GM12872 (cell line): ENCODE results near the gene FAM89B.

ENCODE experiments used
- TF ChIP-seq, protein P1 (sequence below): IDR thresholded peaks from 3 replicates; pipeline ENCODE4 v1.5.1; 2011; ENCODE audit warnings: low read depth, mild to moderate bottlenecking, low read length, moderate library complexity; ENCODE audit not compliant: insufficient read depth

The FAM89B gene

DNA sequence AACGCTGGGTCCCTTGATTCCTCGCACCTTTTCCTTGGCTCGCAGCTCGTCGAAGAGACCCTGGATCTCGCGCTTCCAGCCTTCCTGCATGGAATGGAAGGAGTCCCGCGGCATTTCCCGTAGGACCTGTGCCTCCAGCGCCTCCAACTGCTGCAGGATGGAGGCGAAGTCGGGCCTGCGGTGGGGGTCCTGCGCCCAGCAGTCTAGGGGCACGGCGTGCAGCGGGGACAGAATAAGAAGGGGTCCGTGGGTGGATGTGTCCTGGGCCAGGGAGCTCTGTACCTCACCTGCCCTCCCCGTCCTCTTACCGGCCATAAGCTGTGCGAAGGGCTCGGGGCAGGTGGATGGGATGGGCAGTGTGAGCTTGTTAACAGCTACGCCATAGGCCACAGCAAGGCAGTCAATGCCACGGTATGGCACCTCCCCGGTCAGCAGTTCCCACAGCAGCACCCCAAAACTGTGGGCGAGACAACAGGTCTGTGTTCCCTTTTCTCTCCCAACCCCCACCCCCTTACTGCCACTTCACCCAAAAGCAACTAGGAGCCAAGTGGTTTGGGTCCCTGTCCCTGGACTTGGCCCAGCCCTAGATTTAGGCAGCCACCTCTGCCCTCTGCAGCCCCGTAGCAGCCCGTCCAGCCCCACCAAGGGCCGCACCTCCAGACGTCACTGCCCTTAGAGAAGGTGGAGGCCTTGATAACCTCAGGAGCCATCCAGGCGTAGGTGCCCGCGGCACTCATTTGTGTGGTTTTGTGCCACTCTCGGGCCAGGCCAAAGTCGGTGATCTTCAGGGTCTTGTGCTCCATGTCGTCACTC, 35.5 kb downstream of the FAM89B start:
- TF ChIP-seq, protein P1, sequence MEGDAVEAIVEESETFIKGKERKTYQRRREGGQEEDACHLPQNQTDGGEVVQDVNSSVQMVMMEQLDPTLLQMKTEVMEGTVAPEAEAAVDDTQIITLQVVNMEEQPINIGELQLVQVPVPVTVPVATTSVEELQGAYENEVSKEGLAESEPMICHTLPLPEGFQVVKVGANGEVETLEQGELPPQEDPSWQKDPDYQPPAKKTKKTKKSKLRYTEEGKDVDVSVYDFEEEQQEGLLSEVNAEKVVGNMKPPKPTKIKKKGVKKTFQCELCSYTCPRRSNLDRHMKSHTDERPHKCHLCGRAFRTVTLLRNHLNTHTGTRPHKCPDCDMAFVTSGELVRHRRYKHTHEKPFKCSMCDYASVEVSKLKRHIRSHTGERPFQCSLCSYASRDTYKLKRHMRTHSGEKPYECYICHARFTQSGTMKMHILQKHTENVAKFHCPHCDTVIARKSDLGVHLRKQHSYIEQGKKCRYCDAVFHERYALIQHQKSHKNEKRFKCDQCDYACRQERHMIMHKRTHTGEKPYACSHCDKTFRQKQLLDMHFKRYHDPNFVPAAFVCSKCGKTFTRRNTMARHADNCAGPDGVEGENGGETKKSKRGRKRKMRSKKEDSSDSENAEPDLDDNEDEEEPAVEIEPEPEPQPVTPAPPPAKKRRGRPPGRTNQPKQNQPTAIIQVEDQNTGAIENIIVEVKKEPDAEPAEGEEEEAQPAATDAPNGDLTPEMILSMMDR, result no peak

- TF ChIP-seq, protein P1, result no peak
These were observed 36.9 kb downstream of the FAM89B start for GRCh38 chr11:65609229-65609628.

DNA sequence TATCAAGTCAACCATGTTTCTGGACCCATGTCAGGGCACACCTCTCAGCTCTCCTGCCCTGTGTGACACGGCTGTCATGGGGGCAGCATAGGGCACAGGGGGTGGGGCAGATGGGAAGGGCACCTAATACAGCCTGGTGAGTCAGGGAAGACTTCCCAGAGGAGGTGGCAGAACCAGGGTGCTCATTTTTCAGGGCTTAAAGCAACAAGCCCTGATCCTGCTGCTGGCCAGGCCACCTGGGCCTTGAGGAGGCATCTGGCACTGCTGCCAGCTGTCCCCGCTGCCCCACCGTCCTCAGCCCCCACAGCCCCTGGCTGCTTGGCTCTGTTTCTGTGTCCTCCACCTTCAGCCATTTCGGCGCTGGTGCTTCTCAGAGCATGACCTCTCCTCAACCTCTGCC, 37.3 kb downstream of the FAM89B start:
- TF ChIP-seq, protein P1, result no peak

- TF ChIP-seq, protein P1, result no peak
These were observed 38.1 kb downstream of the FAM89B start for GRCh38 chr11:65610404-65610803.

DNA sequence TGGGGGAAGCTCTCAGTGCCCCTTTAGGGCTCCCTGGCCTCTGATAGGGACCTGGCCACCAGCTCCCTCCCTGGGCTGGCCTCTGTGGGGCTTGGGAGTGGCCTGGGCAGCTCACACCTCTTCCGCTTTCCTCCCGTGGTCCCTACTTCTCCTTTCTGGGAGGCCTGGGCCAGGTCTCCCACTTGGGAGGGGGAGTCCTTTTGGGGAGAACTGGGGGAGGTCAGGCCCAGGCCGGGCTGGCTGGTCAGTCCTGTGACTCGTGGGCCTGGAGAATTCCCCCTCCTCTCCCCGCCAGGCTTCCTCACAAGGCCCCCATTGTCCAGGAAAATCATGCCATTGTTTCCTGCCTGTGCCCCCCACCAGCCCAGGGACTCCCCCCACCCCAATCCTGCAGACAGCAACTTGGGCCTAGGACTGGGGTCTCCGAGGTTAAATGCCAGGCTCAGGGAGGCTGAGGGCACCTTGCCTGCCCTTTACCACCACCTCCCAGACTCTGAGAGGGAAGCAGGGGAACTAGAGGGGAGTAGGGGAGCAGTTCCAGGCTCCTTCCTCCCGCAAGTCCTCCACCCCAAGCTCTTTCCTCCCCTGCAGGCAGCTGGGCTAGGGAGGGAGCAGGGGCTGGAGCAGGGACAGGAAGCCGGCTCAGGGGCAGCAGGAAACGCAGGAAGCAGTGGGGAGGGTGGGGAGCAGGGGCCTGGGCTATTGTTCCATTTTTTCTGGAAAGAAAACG, 38.9 kb downstream of the FAM89B start:
- TF ChIP-seq, protein P1, result no peak

DNA sequence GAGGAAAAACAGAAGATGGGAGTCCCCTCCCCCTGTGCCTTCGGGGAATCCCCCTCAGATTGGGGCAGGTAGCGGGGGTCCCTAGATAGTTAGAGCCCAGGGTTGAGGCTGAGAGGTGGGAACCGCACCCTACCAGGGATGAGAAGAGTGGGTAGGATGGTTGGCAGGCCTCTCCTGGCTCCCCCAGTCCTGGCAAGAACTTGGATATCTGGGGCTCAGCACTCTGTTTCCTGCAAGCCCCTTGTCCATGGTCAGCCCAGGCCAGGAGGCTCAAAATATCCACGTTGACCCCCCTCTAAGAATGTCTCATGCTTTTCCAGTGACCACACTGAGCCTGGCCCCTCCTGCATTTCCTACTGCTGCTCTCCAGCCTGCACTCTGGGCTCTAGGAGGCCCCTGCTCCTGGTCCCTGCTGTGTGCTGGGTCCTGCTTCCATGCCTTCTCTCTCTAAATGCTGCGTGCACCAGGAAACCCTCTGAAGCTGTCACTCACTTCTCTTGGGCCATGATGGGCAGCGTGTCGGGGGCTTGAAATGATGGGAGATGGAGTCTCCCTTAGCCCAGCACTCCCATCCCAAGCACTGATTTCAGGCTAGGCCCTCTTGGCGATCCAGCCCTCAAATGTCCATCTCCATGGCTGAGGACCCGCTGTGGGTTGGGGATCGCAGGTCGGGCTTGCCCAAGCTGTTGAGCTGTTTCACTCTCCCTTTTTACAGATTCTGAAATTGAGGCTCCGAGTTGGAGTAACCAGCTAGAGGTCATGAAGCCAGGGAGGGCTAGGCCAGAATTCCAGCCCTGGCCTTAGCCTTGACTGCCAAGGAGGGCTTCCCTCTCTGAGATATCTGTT, 39.6 kb downstream of the FAM89B start:
- TF ChIP-seq, protein P1, result no peak

DNA sequence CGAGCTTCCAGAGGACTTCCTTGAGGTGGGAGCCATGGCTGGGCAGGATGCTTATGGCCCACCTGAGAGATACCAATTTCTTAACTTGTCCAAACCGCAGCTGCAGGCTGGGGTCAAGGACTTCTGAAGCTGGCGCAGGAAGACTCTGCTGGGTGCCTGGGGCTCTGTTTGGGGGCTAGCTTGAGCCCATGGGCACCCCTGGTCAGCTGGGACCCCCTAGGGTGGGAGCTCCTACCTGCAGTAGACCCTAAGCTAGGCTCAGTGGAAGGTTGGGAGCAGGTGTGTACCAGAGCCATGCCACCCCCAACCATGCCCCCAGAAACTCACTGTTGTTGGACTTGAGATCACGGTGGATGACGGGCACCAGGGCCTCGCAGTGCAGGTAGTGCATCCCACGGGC, 40.4 kb downstream of the FAM89B start:
- TF ChIP-seq, protein P1, result no peak
